ENCODE measurements around the gene ACTC1.

The ACTC1 gene

DNA sequence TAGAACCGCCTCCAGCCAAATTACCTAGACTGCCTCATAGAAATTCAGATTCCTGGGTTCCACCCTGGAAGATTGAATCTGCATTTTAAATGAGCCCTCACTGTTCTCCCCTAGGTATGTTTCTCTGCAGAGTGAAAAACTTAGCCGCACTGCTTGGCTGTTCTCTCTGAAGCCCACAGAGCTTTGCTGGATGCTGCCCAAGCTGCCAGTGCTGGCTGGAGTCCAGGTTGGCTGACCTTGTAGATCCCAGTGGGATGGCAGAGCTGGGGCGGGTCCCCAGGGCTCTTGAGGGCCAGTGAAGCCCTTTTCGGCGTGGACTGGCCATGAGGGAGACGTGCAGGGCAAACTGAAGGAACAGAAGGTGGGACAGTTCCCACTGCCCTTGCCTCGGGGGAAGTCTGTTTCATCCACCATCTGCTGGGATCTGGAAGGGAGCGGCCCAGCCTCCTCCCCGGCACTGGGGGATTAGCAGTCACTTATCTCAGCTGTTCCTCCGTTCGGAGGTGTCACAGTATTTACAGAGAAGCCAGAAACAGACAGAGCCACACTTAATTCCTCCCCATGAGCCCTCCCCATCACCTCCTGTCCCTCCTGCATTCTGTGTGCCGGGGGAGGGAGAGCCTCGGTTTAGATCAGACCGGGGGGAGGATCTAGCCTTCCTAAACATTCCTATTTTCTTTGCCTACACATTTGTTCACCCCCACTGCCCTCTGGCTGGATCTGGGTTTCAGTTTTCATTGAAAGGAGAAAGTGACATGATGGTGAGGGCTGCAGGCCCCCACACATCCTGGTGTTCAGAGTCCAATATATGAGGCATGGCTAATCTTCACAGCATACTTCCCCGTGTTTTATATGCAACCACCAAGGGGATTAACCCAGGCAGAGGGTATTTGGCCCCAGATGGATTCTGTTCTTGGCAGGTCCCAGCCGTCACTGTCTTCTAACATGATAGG, 4.1 kb upstream of the ACTC1 start:
- no peak for DNase-seq

DNA sequence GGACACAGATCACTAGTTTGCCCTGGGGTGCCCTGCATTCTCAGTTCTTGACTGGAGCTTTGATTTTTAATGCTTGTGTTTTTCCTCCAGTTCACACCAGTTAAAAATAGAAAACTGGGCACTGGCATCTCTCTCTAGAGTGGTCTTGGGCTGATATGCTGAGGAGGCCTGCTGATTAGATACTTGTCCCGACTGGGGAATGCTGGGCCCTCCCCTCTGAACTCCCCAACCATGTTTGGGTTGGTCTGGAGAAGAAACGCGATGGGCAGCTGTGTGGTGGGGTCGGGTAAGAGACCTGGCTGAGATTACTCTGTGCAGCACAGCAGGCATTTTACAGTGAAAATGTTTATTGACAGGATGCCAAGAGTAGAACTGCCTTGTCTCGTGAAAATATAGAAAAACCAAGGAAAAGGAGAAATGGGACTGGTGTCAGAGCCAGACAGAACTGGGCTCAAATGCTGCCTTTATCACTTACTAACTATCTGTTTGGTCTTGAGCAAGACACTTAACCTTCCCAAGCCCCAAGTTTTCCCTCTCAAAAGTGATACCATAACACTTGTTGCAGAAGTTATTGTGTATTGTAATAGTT, 1.6 kb upstream of the ACTC1 start:
- DNase-seq: no peak

DNA sequence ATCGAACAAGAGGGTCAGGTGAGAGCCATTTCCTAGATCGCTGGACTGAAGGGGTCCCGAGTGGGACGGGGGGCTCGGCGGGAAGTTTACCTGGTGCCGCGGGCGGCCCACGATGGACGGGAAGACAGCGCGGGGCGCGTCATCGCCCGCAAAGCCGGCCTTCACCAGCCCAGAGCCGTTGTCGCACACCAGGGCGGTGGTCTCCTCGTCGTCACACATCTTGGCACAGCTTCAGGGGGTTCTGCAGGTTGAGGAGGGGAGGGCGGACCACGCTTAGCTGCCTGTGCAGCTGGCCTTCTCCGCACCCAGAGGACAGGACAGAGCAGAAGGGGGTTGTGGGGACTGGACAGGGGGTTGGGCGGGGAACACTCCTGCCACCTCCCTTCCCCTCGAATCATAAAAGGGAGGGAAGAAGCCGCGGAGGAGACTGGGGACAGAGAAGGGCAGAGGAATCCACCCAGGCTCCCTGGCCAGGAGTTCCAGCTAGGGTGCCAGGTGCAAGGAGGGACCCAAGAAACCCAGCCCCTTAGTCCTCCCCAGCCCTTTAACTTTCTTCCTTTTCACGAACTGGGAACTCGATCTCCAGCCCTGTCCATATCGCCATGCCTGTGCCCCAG, 651 bp downstream of the ACTC1 start:
- no peak for DNase-seq

DNA sequence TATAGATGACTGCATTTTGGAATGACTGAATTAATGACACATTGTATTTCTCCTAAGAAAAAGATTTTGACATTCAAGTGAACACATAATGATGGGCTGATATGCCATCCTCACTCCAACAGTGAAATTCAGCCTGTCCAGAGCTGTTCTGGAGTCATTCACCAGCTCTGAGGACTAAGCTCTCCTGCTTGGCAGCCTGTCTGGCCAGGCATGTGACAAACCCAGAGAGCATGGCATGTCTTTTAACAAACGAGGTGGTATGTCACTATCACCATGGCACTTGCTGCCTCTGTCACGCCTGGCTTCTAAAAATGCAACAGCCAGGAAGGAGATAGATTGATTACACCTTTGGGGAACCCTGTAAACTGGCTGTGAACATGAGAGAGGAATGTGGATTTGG, 1.4 kb downstream of the ACTC1 start:
- no peak for DNase-seq

DNA sequence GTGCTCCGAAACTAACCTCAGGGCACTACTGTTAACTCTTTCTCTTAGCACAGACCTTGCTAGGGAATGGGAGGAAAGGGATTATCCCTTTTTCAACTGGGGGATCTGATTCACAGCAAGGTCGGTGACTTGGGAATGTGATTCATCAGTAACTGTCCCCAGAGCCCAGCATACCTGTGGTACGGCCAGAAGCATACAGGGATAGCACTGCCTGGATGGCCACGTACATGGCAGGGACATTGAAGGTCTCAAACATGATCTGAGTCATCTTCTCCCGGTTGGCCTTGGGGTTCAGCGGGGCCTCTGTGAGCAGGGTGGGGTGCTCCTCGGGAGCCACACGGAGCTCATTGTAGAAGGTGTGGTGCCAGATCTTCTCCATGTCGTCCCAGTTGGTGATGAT, 2.3 kb downstream of the ACTC1 start:
- no peak for DNase-seq

DNA sequence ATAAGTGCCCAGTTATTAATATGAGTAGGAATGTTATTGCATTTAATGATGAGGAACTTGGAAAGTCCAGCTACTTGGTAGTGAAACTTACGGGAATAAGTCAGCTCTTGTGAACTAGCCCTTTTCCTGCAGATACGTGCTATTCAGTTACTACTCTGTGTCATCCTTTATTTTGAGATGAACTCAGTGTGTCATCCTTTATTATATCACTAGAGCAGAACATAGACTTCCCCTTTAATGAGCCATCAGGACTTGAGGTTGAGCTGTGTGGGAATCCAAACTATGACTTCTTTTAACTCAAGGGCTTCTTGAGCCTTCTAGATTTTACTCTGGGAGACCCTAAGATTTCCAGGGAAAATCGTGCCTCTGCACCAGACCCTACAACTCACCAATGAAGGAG, 3.6 kb downstream of the ACTC1 start:
- DNase-seq: no peak

DNA sequence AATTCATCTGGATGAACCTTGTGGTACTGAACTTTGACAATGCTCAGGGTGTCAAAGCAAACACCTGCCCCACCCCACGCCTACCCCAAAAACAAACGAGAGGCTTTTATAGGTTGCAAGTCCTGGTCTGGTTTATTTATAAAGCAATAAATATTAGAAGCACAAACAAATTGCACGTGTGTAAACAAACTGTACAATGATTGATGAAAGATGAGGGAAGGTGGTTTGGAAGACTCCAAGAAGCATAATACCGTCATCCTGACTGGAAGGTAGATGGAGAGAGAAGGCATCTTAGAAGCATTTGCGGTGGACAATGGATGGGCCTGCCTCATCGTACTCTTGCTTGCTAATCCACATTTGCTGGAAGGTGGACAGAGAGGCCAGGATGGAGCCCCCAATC, 5.2 kb downstream of the ACTC1 start:
- DNase-seq: no peak

DNA sequence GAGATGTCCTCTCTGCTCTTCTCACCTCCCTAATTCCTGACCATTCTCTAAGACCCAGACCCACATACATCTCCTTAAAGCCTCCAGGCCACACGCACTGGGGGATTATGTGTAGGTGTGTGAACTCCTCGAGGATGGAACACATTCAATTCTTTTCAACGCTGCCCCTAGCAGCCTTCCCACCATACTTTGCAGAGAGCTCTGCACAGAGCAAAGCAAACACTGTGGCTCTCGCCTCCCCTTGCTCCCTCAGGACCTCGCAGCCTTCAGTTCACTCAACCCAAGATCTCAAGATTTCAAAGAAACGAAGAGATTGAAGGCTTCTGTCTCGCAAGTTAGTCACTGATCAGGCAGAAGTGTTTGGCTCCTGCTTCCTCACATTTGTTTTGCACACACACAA, 6.0 kb downstream of the ACTC1 start:
- DNase-seq: no peak

DNA sequence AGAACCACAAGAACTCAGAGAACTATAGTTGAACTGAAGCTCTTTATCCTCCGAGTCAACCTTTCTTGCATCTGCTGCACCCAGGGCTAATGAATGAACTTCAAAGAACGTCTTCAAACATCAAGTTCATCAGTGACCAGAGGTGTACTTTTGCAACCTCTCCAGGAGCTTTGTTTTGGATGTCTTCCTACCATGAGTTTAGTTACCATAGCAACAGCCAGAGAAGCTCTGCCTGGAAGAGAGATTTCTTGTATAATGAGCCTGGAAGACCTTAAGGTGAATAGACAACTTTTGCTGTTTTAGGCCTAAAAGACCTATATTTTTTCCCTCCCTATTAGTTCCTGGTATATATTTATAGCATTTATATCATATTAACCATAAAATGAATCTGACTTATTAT, 9.1 kb downstream of the ACTC1 start:
- no peak for DNase-seq

DNA sequence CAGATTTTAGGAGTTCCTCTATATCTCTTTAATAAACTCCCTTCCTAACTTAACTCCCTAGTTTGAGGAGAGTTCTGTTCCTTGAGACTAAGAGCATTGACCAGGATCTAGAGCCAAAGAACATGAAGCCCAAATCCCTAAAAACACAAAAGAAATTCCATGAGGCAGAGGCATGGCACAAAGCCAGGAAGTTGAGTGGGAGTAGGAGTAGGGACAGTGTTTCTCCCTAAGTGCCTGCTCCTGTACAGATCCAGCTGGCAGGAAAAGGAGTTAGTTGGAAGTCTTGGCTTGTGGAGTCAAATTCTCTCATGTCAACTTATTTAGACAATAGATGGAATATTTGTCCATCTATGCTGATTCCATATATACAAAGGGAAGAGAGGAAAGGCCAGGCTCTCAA, 11.4 kb downstream of the ACTC1 start:
- no peak for DNase-seq

DNA sequence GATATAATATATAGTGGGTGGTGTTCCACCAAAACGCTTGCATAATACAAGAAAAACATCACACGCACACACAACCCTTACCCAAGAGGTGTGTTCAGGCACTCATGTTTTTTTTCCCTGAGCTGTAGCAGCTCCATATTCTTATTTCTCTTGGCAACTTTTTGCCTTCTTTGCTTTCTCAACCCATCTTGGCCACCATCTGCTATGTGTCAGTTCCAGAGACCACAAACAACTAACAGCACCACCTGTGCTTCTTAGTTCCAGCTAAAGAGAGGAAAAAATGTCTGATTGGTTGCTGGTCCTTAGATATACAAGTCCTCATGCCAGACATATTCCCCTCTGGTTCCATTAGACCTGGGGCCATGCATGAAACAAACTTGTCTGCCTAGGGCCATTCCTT, 11.9 kb downstream of the ACTC1 start:
- DNase-seq: no peak

DNA sequence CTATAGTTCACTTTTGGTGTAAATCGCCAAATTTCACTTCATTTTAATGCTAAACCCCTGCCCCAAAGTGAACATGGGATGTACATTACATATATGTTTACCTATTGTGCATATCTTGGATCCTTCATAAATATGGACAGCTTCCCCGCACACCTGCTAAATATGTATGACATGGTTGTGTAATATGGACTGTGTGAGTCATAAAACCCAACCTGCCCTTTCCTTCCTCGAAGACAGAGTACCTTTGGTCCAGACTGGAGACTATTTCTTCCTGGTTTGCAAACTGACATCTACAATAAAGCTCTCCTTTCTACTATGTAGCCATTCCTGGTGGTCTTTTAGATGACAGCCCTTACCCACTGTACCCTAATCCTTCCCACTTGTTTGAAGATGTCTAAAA, 12.4 kb downstream of the ACTC1 start:
- DNase-seq: no peak

DNA sequence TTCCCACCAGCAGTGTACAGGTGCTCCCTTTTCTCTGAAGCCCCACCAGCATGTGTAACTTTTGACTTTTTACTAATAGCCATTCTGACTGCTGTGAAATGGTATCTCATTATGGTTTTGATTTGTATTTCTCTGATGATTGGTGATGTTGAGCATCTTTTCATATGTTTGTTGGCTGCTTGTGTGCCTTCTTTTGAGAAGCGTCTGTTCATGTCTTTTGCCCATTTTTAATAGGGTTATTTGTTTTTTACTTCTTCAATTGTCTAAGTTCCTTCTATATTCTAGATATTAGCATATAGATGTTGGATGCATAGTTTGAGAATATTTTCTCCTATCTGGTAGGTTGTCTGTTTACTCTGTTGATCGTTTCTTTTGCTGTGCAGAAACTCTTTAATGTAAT, 14.6 kb downstream of the ACTC1 start:
- DNase-seq: no peak

DNA sequence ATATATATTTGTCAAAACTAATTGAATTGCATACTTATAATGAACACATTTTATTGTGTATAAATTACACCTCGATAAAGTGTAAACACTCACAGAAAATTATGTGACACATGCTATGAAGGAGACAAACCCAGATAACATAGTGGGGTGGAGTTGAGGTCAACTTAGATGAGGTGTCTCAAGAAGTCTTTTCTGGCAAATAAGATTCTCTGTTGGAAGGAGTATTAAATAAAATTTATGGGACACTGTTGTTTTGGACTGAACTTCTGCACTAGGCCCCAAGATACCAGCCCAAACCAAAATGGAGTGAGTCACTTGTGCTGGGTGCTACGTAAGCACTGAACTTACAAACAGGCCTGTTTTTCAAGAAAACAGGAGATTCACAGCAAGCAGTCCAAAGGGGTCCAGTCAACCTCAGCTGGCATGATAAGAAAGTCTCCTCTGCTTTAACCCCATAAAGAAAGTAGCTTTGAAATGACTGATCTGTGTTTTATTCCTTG, 18.7 kb downstream of the ACTC1 start:
- DNase-seq: no peak

DNA sequence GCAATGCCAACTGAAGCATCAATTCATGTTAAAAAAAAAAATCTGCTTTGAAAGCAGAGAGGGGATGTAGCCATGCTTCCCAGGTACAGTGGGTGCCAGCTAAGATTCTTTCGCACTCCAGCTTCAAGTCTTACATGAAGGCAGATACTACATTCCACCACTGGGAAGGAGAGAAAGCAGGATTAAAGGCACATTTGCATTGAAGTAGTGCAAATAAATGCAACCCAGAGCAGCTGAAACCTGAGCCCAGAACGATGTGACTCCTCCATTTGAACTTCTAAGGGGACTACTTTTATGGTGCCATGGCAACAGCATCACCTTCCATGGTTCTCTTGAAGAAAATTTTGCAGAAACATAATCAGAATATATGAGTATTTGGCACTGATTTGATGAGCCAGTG, 21.4 kb downstream of the ACTC1 start:
- DNase-seq: no peak

DNA sequence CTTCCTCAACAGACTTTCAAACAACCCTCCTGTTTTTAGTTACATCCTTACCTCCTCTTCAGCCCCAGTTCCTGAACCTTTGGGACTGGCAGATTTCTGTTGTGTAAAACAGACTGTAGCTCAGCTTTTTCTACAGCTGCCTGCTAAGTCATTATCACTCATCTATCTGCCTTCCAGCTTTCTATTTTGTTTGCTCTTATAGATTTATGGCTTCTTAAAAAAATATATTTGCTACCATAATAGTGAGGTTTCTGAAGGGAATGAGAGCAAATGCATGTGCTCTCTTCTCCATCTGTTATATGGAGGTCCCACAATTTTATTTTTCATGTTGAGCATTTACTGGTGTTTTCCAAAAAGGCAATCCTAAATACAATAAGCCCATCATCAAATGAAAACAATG, 22.3 kb downstream of the ACTC1 start:
- DNase-seq: no peak

DNA sequence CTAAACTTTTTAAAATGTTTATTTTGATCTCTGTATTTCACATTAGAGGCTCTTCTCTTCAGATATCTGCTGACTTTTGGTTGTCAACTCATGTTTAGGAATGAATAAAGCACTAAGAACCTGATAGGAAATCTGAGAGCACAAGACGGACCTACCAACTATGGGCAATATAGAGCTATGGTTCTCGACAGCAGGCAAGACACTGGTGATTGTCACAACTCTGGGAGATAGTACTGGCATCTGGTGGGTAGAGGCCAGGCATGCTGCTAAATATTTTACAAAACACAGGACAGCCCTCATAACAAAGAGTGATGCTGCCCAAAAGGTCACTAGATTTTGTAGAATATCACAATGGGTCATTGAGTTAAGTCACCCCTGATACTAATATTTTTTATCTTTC, 23.0 kb downstream of the ACTC1 start:
- DNase-seq: no peak

DNA sequence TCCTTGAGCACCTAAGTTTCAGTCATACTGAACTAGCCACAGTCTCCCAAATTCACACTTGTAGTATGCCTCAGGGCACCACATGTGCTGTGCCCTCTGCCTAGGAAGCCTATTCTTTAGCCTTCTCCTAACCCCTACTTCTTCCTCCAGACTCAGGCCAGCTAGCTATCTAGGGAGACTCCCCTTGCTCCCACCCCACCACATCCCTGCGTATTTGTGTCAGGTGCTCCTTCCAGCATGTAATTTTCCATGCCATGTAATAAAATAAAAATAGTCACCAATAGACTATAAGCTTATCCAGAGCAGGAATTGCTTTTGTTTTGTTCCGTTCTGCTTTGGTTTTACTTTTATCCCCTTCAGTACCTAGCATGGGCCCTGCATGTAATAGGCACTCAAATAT, 25.6 kb downstream of the ACTC1 start:
- no peak for DNase-seq

DNA sequence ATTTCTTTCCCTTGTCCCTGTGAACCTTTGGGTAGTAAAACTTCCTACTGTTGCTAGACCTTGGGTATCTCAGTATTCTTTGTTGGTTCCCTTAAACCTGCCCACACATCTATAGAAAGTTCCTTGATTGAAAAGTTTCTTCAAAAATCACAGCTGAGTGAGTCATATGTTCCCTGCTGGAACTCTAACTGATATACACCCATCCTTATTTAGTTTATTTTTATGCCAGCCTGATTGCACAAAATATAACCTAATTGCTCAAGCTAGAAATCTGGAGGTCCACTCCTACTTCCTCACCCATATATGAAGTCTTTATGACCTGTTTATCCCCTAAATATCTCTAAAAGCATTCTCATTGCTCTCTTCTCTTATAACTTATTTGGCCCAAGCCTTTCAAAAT, 26.8 kb downstream of the ACTC1 start:
- no peak for DNase-seq

DNA sequence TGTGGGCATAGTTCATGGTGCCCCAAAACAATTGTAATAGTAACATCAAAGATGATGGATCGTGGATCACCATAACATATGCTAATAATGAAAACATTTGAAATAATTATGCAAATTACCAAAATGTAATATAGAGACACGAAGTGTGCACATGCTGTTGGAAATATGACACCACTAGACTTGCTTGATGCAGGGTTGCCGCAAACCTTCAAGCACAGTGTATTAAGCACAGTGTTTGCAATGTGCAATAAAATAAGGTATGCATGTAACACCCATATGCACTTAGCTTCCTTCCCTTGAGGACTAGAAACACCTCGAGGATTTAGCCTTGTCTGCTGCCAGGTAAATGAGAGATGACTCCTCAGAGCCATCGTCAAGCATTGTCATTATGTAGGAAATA, 29.6 kb downstream of the ACTC1 start:
- DNase-seq: no peak

DNA sequence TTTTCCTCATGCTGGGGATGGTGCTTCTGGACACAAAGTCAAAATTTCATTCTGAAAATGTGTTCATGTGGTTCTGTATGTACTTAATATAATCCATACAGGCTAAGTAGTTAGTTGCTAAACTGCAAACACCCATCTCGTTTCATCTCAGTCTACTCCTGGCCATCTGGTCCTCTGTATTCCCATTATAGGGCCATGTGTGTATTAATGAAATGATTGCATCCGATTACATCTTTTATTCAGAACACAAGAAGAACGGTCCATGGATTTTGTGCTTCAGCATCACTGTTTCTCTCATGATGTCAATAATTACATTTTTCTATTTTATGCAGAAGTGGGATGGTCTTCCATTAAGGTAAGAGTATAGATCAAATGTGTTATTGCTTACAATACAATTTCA, 34.4 kb downstream of the ACTC1 start:
- no peak for DNase-seq

DNA sequence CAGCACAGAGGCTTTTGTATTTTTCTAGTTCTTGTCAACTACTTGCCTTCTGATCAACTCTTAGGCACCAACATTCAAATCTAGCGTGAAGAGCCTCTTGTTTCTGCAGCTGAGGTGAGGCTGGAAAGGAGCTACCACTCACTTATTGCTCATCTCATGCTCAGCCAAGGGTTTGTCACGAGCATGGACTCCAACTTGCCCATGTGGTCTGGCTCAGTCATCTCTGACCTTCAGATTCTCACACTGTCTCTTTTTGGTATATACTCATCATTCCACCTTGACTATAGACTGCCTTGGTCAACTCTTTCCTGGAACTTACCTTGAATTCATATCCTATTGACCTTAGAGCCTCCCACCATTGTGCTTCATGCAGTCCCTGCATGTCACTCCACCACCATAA, 35.4 kb downstream of the ACTC1 start:
- no peak for DNase-seq

DNA sequence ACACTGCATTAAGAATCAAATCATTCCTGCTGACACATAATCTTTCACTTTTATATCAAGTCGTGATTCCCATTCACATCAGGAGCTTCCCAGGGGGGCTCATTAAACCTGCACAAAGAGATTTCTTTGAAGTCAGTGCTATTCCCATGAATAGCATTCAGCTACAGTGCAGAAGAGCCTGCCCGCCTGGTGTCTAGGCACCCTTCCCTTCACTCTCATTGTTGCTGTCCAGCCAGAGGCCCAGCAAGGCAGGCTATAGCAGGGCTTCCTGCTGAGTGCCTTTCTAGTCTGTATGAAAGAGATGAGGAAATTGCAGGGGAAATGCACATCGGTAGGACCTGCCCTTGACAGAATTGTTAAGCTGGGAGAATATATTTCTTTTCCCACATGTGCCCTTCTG, 36.0 kb downstream of the ACTC1 start:
- DNase-seq: no peak

DNA sequence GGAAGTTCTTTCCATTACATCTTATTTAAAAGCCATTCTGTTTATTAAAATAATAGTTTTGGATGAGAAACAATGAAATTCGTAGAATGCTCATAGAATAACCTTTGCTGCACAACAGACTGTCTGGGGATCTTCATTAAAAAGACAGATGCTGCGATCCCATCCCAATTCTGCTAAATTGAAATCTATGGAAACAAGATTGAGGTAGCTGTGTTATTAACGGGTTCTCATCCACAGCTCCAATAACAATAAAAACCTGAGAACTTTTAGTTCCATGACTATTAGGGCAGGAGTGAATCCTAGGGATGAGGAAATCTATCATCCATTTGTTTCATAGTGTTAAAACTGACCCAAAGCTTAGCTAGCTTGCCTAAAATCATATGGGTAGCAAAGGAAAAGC, 38.1 kb downstream of the ACTC1 start:
- no peak for DNase-seq

Data from stimulated activated CD4-positive, alpha-beta T cell treated with anti-CD3 and anti-CD28 coated beads, Interleukin-15, amount 100 ng/mL, for 24 hours (primary cell).